Coronary artery (tissue), 2 donors: ENCODE data around the gene CYTIP.
"Not testable (repeated sequence)": the region's sequence is repeated elsewhere in the genome, so short reads cannot be mapped to it uniquely, and the experiment has no call there.

Experiments
- DNase-seq: peaks from one replicate; pipeline ENCODE4 v3.0.0-alpha.2; 2017; ENCODE audit warnings: low spot score
- H3K27ac ChIP-seq, 2 donors: fragments of 200-600 bp; sonication (generic); one replicate each; pipeline ENCODE4 v1.5.1; 2016 to 2019
- H3K4me3 ChIP-seq: fragments of 200-600 bp; sonication (generic); 2 replicates; pipeline ENCODE4 v1.5.1; 2016; ENCODE audit warnings: mild to moderate bottlenecking, moderate library complexity
- CTCF ChIP-seq: fragments of 200-600 bp; sonication (generic); IDR thresholded peaks from one replicate; pipeline ENCODE4 v1.5.1; 2019; ENCODE audit warnings: antibody characterized with exemption

Gene CYTIP

GRCh38 chr2:157386247-157386646, 57.6 kb downstream of the CYTIP start:
- no peak overlapping the region for H3K27ac ChIP-seq
- no peak overlapping the region for H3K4me3 ChIP-seq
- TF ChIP-seq CTCF = no peak
- no peak for DNase-seq

- TF ChIP-seq CTCF = no peak
- DNase-seq = no peak
- Histone ChIP-seq H3K4me3 (no peak overlapping the region), H3K27ac (no peak overlapping the region)
Measured at GRCh38 chr2:157377861-157378260, 66.0 kb downstream of the CYTIP start.

- Histone ChIP-seq H3K4me3 (no peak overlapping the region), H3K27ac (no peak overlapping the region)
- no peak for TF ChIP-seq CTCF
- no peak for DNase-seq
Measured at GRCh38 chr2:157376041-157376440, 67.8 kb downstream of the CYTIP start.

GRCh38 chr2:157375384-157375783, 68.5 kb downstream of the CYTIP start:
- no peak overlapping the region for H3K4me3 ChIP-seq
- no peak overlapping the region for H3K27ac ChIP-seq
- no peak for DNase-seq
- TF ChIP-seq CTCF = no peak

GRCh38 chr2:157368508-157368907, 75.4 kb downstream of the CYTIP start:
- not testable (repeated sequence) for DNase-seq, H3K27ac ChIP-seq, H3K4me3 ChIP-seq

- no peak for TF ChIP-seq CTCF
- no peak overlapping the region for H3K4me3 ChIP-seq
- no peak overlapping the region for H3K27ac ChIP-seq
- no peak for DNase-seq
Measured at GRCh38 chr2:157367704-157368103, 76.2 kb downstream of the CYTIP start.
